ENCODE measurements around the gene MAPK6.
A peak's percentile ranks its signal among the peaks of the same experiment; 100 is the strongest.

The MAPK6 gene

DNA sequence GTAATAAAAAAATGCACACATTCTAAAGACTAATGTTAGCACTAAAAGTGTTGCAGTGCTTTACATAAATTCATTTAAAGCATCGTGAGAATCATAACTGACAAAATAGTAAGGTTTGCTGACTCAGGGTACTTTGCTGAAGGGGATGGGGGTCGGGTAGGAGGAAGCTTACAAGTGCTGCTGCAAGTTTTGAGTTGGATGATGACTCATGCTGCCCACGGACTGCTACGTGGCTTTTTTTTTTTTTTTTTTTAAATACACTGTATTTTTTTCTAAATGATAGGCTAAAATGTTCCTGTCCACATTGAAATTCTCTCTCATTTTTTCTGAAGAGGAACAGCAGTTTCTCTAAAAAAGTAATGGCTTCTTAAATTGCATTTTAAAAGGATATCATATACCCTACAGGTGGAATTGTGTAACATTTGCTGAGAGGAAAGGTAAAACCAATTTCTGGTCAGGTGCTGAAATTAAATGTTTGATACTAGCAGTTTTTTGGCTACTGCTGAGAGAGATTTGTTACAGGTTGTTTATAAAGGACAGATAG lies 2.2 kb downstream of the MAPK6 start:
- no peak overlapping the region for H3K4me2 ChIP-seq (ENCODE audit: insufficient read depth, low read length, poor library complexity, severe bottlenecking)
- peaks cover 0 to 11% of the 10 kb centered on the region in 2 donors for H3K36me3 ChIP-seq (replicated peaks in 1 of 2; ENCODE audit: control insufficient read depth in 2 of 2, insufficient read depth in 2 of 2, low read length in 2 of 2)
- H3K27ac ChIP-seq (replicated peaks; ENCODE audit: low read length) = no peak overlapping the region

DNA sequence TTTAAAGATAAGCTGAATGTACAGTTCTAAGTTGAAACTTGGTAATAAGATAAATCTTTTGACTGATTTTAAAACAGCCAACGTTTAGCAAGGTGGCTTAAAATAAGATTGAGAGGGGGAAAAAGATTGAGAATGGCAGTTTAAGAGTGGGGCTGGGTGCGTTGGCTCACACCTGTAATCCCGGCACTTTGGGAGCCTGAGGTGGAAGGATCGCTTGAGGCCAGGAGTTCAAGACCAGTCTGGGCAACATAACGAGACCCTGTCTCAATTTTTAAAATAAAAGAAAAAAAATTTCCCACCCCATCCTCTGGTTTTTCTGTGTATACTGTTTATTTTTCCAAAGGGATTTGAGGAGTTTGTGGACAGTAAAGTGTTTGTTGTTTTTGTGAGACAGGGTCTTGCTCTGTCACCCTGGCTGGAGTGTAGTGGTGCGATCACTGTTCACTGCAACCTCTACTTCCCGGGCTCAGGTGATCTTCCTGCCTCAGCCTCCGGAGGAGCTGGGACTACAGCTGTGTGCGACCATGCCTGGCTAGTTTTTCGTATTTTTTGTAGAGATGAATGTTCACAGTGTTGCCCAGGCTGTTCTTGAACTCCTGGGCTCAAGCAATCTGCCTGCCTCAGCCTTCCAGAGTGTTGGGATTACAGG lies 3.0 kb downstream of the MAPK6 start:
- no CpG with 5 or more reads among the region's 10 CpGs for WGBS, 2 donors (ENCODE audit: extremely low coverage in 2 of 2, insufficient read length in 2 of 2, insufficient replicate concordance in 1 of 2)

More for the DNA sequence above, 2.2 kb downstream of the MAPK6 start:
- Histone ChIP-seq H4K91ac (ENCODE audit: low read depth, low read length, poor library complexity) (no peak overlapping the region), H4K8ac (ENCODE audit: low read depth, low read length) (no peak overlapping the region), H3K18ac (ENCODE audit: low read length) (no peak overlapping the region), H2BK120ac (ENCODE audit: low read depth, low read length) (no peak overlapping the region), H3K14ac (ENCODE audit: low read length) (no peak overlapping the region), H3K27me3 (ENCODE audit: control insufficient read depth in 3 of 3, insufficient read depth in 3 of 3, low read depth in 1 of 3, low read length in 3 of 3) (no peaks in the 10 kb centered on the region), H3K4me3 (ENCODE audit: low read length in 2 of 2) (peak overlapping the region in 1 of 2 donors; percentile 58), H3K4ac (ENCODE audit: low read length) (no peak overlapping the region), H3K79me1 (ENCODE audit: low read depth, low read length) (no peaks in the 10 kb centered on the region), H2BK15ac (ENCODE audit: low read length) (no peak overlapping the region), H2BK5ac (ENCODE audit: low read length) (no peak overlapping the region), H3K4me1 (ENCODE audit: control insufficient read depth in 2 of 2, insufficient read depth in 1 of 2, low read depth in 1 of 2, low read length in 2 of 2) (peaks cover 3 to 13% of the 10 kb centered on the region in 2 donors), H2AFZ (ENCODE audit: low read length) (no peak overlapping the region), H3K9ac (ENCODE audit: low read depth, low read length, poor library complexity) (no peak overlapping the region), H3K9me3 (replicated peaks in 1 of 2; ENCODE audit: control insufficient read depth in 2 of 2, insufficient read depth in 1 of 2, low read depth in 1 of 2, low read length in 2 of 2) (peaks cover 0 to 3% of the 10 kb centered on the region in 2 donors), H3K23ac (ENCODE audit: low read depth, low read length, poor library complexity) (no peak overlapping the region), H2AK5ac (ENCODE audit: low read depth, low read length) (no peak overlapping the region), H2BK12ac (ENCODE audit: low read length) (no peak overlapping the region)
- no peak for DNase-seq (ENCODE audit: low spot score)
- no CpG with 5 or more reads among the region's 4 CpGs for WGBS, 2 donors (ENCODE audit: extremely low coverage in 2 of 2, insufficient read length in 2 of 2, insufficient replicate concordance in 1 of 2)

DNA sequence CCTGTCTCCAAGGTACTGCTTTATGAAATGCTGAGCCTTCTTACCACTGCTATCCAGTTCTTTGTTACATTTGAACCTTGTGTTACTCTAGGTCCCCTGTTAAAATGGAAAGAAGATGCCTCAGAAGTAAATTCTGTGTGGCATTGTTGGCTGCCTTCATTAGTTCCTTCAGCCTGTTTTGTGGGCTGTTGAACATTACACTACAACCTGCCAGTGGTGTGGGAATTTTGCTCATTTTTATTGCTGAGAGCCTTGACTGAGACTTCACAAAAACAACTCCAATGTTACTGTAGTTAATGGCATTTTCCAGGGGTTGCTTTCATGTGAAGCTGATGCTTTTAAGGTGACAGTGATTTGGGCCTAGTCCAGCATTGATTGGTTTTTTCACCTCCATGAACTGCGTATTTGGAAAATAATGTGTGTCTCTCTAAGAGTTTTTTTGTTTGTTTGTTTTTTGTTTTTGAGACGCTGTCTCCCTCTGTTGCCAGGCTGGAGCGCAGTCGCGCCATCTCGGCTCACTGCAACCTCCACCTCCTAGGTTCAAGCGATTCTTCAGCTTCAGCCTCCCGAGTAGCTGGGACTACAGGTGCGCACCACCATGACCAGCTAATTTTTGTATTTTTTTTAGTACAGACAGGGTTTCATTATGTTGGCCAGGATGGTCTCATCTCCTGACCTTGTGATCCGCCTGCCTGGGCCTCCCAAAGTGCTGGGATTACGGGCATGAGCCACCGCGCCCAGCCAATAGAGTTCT lies 4.3 kb downstream of the MAPK6 start:
- peaks cover 0 to 3% of the 10 kb centered on the region in 2 donors for H3K9me3 ChIP-seq (replicated peaks in 1 of 2; ENCODE audit: control insufficient read depth in 2 of 2, insufficient read depth in 1 of 2, low read depth in 1 of 2, low read length in 2 of 2)
- no peak overlapping the region for H3K4me2 ChIP-seq (ENCODE audit: insufficient read depth, low read length, poor library complexity, severe bottlenecking)
- no peak overlapping the region for H2AK5ac ChIP-seq (ENCODE audit: low read depth, low read length)
- no CpG with 5 or more reads among the region's 13 CpGs for WGBS, 2 donors (ENCODE audit: extremely low coverage in 2 of 2, insufficient read length in 2 of 2, insufficient replicate concordance in 1 of 2)
- no peak overlapping the region for H2AFZ ChIP-seq (ENCODE audit: low read length)
- H3K36me3 ChIP-seq (replicated peaks in 1 of 2; ENCODE audit: control insufficient read depth in 2 of 2, insufficient read depth in 2 of 2, low read length in 2 of 2) = peaks cover 0 to 17% of the 10 kb centered on the region in 2 donors
- no peak overlapping the region for H3K23ac ChIP-seq (ENCODE audit: low read depth, low read length, poor library complexity)
- no peak overlapping the region for H3K4ac ChIP-seq (ENCODE audit: low read length)
- H3K9ac ChIP-seq (ENCODE audit: low read depth, low read length, poor library complexity) = no peak overlapping the region
- no peak overlapping the region for H2BK12ac ChIP-seq (ENCODE audit: low read length)
- no peak overlapping the region for H4K91ac ChIP-seq (ENCODE audit: low read depth, low read length, poor library complexity)
- H3K4me3 ChIP-seq (ENCODE audit: low read length in 2 of 2) = no peak overlapping the region
- no peak for DNase-seq (ENCODE audit: low spot score)
- H2BK15ac ChIP-seq (ENCODE audit: low read length) = no peak overlapping the region
- H3K18ac ChIP-seq (ENCODE audit: low read length) = no peak overlapping the region
- H2BK120ac ChIP-seq (ENCODE audit: low read depth, low read length) = no peak overlapping the region
- H3K27me3 ChIP-seq (ENCODE audit: control insufficient read depth in 3 of 3, insufficient read depth in 3 of 3, low read depth in 1 of 3, low read length in 3 of 3) = no peaks in the 10 kb centered on the region
- no peak overlapping the region for H2BK5ac ChIP-seq (ENCODE audit: low read length)
- H3K79me1 ChIP-seq (ENCODE audit: low read depth, low read length) = no peaks in the 10 kb centered on the region
- no peak overlapping the region for H4K8ac ChIP-seq (ENCODE audit: low read depth, low read length)
- H3K4me1 ChIP-seq (ENCODE audit: control insufficient read depth in 2 of 2, insufficient read depth in 1 of 2, low read depth in 1 of 2, low read length in 2 of 2) = peaks cover 3 to 13% of the 10 kb centered on the region in 2 donors
- no peak overlapping the region for H3K14ac ChIP-seq (ENCODE audit: low read length)
- no peak overlapping the region for H3K27ac ChIP-seq (replicated peaks; ENCODE audit: low read length)

More for the DNA sequence above, 3.0 kb downstream of the MAPK6 start:
- no peak overlapping the region for H2AK5ac ChIP-seq (ENCODE audit: low read depth, low read length)
- no peak overlapping the region for H2BK12ac ChIP-seq (ENCODE audit: low read length)
- H3K14ac ChIP-seq (ENCODE audit: low read length) = no peak overlapping the region
- no peak overlapping the region for H2AFZ ChIP-seq (ENCODE audit: low read length)
- no peak overlapping the region for H4K8ac ChIP-seq (ENCODE audit: low read depth, low read length)
- H3K9me3 ChIP-seq (replicated peaks in 1 of 2; ENCODE audit: control insufficient read depth in 2 of 2, insufficient read depth in 1 of 2, low read depth in 1 of 2, low read length in 2 of 2) = peaks cover 0 to 3% of the 10 kb centered on the region in 2 donors
- no peak overlapping the region for H3K4me2 ChIP-seq (ENCODE audit: insufficient read depth, low read length, poor library complexity, severe bottlenecking)
- no peak overlapping the region for H3K4ac ChIP-seq (ENCODE audit: low read length)
- DNase-seq (ENCODE audit: low spot score) = no peak
- H3K4me1 ChIP-seq (ENCODE audit: control insufficient read depth in 2 of 2, insufficient read depth in 1 of 2, low read depth in 1 of 2, low read length in 2 of 2) = peaks cover 3 to 13% of the 10 kb centered on the region in 2 donors
- H3K79me1 ChIP-seq (ENCODE audit: low read depth, low read length) = no peaks in the 10 kb centered on the region
- H3K9ac ChIP-seq (ENCODE audit: low read depth, low read length, poor library complexity) = no peak overlapping the region
- no peak overlapping the region for H4K91ac ChIP-seq (ENCODE audit: low read depth, low read length, poor library complexity)
- H3K4me3 ChIP-seq (ENCODE audit: low read length in 2 of 2) = no peak overlapping the region
- no peak overlapping the region for H2BK15ac ChIP-seq (ENCODE audit: low read length)
- peaks cover 0 to 11% of the 10 kb centered on the region in 2 donors for H3K36me3 ChIP-seq (replicated peaks in 1 of 2; ENCODE audit: control insufficient read depth in 2 of 2, insufficient read depth in 2 of 2, low read length in 2 of 2)
- H2BK120ac ChIP-seq (ENCODE audit: low read depth, low read length) = no peak overlapping the region
- H3K18ac ChIP-seq (ENCODE audit: low read length) = peak overlapping the region; percentile 27
- no peaks in the 10 kb centered on the region for H3K27me3 ChIP-seq (ENCODE audit: control insufficient read depth in 3 of 3, insufficient read depth in 3 of 3, low read depth in 1 of 3, low read length in 3 of 3)
- no peak overlapping the region for H3K27ac ChIP-seq (replicated peaks; ENCODE audit: low read length)
- H2BK5ac ChIP-seq (ENCODE audit: low read length) = no peak overlapping the region
- no peak overlapping the region for H3K23ac ChIP-seq (ENCODE audit: low read depth, low read length, poor library complexity)

Data from neuronal stem cell (in vitro differentiated cells).